ENCODE results near the gene AP3D1. TPM values are rescaled to one million over a fixed set of nuclear protein-coding genes. Genes with fewer than 3 reads are reported as not detected.

The AP3D1 gene
- total and polyA plus RNA-seq, 2 donors (not counting 3 experiments of a cell fraction or from before 2014, with no cell fraction given): 130 to 137 TPM

GRCh38 chr19:2170219-2170618, 18.9 kb upstream of the AP3D1 start:
- no peaks in the 10 kb centered on the region for H3K9me3 ChIP-seq (replicated peaks; ENCODE audit: control insufficient read depth, insufficient read depth, low read length)
- no peak for FAIRE-seq
- no peak overlapping the region for H3K4me3 ChIP-seq (replicated peaks in 1 of 3; ENCODE audit: insufficient read depth in 1 of 3, low read depth in 1 of 3, low read length in 3 of 3)
- dilution Hi-C loops (cut with MboI; ENCODE audit: extremely low pct_ligation_motif_present, low sequenced_read_pairs): no loop called here
- H4K20me1 ChIP-seq (replicated peaks; ENCODE audit: control insufficient read depth, extremely low read depth, insufficient read depth, low read length): peaks cover 2% of the 10 kb centered on the region
- POLR2A ChIA-PET: no interaction called here
- no peak overlapping the region for H2AFZ ChIP-seq (ENCODE audit: low read depth, low read length)
- H3K9me1 ChIP-seq (replicated peaks; ENCODE audit: control insufficient read depth, extremely low read depth, insufficient read depth, low read length): no peaks in the 10 kb centered on the region
- no TSS peak for BruUV-seq (replicated peaks)
- H3K9ac ChIP-seq (replicated peaks; ENCODE audit: extremely low read depth, insufficient read depth, low read length): no peak overlapping the region
- no peak for DNase-seq (ENCODE audit: low read depth, low spot score)
- TF ChIP-seq CTCF (IDR thresholded peaks at IDR 0.05; ENCODE audit: extremely low read depth in 1 of 2, insufficient read depth in 1 of 2, low read depth in 1 of 2, low read length in 2 of 2) (no peak), GATA2 (IDR thresholded peaks at IDR 0.05; ENCODE audit: insufficient read depth, insufficient read length, low read depth, low read length) (no peak), POLR2AphosphoS5 (IDR thresholded peaks at IDR 0.05; ENCODE audit: insufficient read depth, low read depth, low read length) (no peak), POLR2A (IDR thresholded peaks at IDR 0.05; ENCODE audit: low read depth, low read length) (no peak), FOS (IDR thresholded peaks at IDR 0.05; ENCODE audit: borderline replicate concordance, insufficient read depth, low read length) (no peak), MAX (IDR thresholded peaks at IDR 0.05; ENCODE audit: insufficient read depth, insufficient read length) (no peak), JUN (IDR thresholded peaks at IDR 0.05; ENCODE audit: borderline replicate concordance, insufficient read depth, insufficient read length, low read depth) (no peak), MYC (IDR thresholded peaks at IDR 0.05; ENCODE audit: low read depth, low read length) (no peak), EZH2 (IDR thresholded peaks at IDR 0.05; ENCODE audit: borderline replicate concordance, low read depth, low read length, severe bottlenecking) (no peak)
- peaks cover 39% of the 10 kb centered on the region for H3K4me1 ChIP-seq (ENCODE audit: control insufficient read depth, extremely low read depth, insufficient read depth, low read length)
- intact Hi-C loops (cut with micrococcal nuclease): no loop called here
- no peaks in the 10 kb centered on the region for H3K27me3 ChIP-seq (ENCODE audit: control insufficient read depth in 2 of 2, insufficient read depth in 2 of 2, low read length in 2 of 2)
- CTCF ChIA-PET: interaction anchor here (1.5 to 1.6 kb wide), 5 partner anchors 12 to 51 kb away, joined by 3 to 12 read pairs (median 5); no protein-coding TSS in a partner anchor
- H3K79me2 ChIP-seq (ENCODE audit: control insufficient read depth, insufficient read depth, low read length): peaks cover 76% of the 10 kb centered on the region
- H3K4me2 ChIP-seq (ENCODE audit: insufficient read depth, low read length): no peak overlapping the region
- no peaks in the 10 kb centered on the region for H3K36me3 ChIP-seq (ENCODE audit: control insufficient read depth in 2 of 2, extremely low read depth in 1 of 2, insufficient read depth in 2 of 2, low read length in 2 of 2)
- H3K27ac ChIP-seq (ENCODE audit: insufficient read depth, low read depth, low read length): no peak overlapping the region

Measured in endothelial cell of umbilical vein (primary cell).